ENCODE measurements around the gene LAMB4.
A peak's percentile ranks its signal among the peaks of the same experiment; 100 is the strongest.

LAMB4 gene

DNA sequence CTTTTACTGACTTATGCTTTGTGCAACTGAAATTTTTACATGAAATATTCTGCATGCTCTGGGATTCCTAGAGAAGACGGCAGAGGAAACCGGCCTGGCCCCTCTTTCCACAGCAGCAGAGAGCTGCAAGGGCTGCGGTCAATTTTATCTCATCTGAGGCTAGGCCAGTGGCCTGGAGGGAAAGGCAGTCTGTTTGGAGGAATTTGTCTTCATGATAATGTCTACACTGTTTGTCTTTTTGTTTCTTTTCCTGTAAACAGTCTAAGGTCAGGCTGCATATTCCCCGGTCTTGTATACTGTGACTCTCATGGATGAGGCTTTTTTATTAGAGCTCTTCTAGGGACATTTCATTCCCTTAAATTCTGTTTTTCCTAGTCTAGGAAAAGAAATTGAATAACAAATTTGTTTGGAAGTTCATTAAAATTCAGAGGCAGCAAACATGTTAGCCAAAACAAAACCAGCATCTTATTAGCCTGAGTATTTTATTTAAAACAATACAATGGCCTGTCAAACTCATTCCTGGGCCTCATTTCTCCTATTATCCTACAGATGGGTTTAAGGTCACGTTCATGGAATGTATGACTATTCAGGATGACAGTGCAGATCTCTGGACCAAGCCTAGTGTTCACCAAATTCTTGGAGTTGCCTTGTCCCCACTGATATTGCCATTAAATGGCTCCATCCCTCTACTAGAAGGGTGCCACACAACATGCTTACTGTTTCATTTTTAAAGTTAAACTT is 26.4 kb downstream of the LAMB4 start:
- no peaks in the 10 kb centered on the region for H3K36me3 Mint-ChIP-seq (ENCODE audit: low read depth)
- no peak overlapping the region for H3K4me3 Mint-ChIP-seq
- H3K27me3 Mint-ChIP-seq, result peaks cover 13% of the 10 kb centered on the region
- H3K4me1 Mint-ChIP-seq (ENCODE audit: low read depth), result no peaks in the 10 kb centered on the region
- no peaks in the 10 kb centered on the region for H3K9me3 Mint-ChIP-seq
- H3K27ac Mint-ChIP-seq, result no peak overlapping the region

DNA sequence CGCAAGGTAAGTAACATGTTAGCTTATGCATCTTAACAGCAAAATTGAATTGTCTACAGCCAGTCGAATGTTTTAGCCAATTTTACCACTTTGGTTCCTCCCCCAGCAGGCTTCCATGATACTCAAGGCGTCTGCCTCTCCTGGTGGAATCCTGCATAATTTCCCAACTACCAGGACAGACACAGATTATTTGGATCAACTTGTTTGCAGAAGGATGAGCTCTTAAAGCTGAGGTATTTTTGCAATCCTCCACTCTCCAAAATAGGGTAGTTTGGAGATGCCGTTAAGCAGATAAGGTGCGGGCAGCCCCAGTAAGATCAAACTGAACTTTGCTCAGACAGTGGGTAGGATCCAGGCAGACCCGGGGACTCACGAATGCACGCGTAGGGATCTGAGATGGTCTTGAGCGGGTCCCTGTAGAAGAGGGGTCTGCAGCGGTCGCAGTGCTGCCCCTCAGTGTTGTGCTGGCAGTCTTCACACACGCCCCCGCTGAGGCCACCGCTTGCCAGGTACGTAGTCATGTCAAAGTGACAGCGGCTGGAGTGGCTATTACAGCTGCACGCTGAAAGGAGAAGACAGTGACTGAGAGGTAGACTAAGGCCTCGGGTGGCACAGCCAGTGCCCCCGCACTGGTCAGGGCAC is 27.4 kb downstream of the LAMB4 start:
- Mint-ChIP-seq H3K36me3 (ENCODE audit: low read depth) (no peaks in the 10 kb centered on the region), H3K9me3 (no peaks in the 10 kb centered on the region), H3K4me3 (no peak overlapping the region), H3K4me1 (ENCODE audit: low read depth) (no peaks in the 10 kb centered on the region), H3K27me3 (peaks cover 16% of the 10 kb centered on the region), H3K27ac (no peak overlapping the region)

DNA sequence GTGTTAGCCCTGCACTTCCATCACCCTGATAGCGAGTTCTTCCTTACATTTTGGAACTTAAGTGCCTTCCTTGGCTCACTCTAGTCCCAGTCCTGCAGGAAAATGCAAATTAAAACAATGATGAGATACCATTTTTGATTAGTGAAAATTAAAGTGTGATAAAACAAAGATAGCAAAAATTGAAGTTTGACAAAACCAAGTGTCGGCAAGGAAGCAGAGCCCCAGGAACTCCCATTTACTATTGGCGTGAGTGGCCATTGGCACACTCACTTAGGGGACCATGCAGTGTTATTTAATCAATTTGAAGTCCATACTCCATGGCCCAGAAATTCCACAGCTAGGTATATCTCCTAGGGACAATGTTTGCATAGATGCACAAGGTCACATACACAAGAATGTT is 28.4 kb downstream of the LAMB4 start:
- Mint-ChIP-seq H3K27me3 (peaks cover 16% of the 10 kb centered on the region), H3K27ac (no peak overlapping the region), H3K9me3 (no peaks in the 10 kb centered on the region), H3K36me3 (ENCODE audit: low read depth) (no peaks in the 10 kb centered on the region), H3K4me3 (no peak overlapping the region), H3K4me1 (ENCODE audit: low read depth) (no peaks in the 10 kb centered on the region)

DNA sequence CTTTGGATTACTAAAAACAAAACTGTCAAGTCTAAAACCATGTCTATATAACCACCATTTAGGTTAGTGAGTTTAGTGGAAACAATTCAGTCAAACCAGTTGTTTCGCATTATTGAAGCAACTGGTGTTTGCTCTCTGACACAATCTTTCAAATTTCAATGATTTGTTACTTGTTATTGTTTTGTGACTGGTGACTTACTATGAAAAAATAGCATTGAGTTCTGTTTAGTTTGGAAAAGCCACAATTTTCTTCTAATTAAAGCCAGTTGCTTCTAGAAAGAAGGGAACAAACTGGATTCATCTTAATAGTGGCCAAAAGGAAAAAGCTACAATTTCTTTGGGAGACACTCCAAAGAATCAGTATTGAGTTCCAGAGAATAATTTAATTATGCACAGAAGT is 30.4 kb downstream of the LAMB4 start:
- peaks cover 16% of the 10 kb centered on the region for H3K27me3 Mint-ChIP-seq
- H3K4me1 Mint-ChIP-seq (ENCODE audit: low read depth), result no peaks in the 10 kb centered on the region
- H3K9me3 Mint-ChIP-seq, result no peaks in the 10 kb centered on the region
- no peak overlapping the region for H3K4me3 Mint-ChIP-seq
- H3K27ac Mint-ChIP-seq, result no peak overlapping the region
- no peaks in the 10 kb centered on the region for H3K36me3 Mint-ChIP-seq (ENCODE audit: low read depth)

DNA sequence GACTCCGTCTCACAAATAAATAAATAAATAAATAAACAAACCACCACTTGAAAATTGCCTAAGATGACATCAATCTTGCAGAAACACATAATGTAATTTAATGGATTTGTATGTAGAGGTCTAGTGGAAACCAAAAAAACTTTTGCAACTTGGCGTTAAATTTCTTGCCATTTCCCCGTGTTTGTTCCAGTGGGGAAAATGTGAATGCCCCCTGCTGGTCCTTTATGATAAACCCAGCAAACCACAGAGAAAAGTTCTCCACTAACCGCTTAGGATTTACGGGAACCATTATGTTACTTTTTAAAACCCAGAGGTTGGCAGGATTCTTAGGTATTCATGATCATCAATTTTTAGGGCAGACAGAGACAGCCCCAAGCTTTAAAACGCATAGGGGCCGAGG is 32.5 kb downstream of the LAMB4 start:
- no peaks in the 10 kb centered on the region for H3K4me1 Mint-ChIP-seq (ENCODE audit: low read depth)
- H3K27ac Mint-ChIP-seq, result no peak overlapping the region
- no peak overlapping the region for H3K4me3 Mint-ChIP-seq
- peaks cover 15% of the 10 kb centered on the region for H3K27me3 Mint-ChIP-seq
- H3K9me3 Mint-ChIP-seq, result no peaks in the 10 kb centered on the region
- no peaks in the 10 kb centered on the region for H3K36me3 Mint-ChIP-seq (ENCODE audit: low read depth)

DNA sequence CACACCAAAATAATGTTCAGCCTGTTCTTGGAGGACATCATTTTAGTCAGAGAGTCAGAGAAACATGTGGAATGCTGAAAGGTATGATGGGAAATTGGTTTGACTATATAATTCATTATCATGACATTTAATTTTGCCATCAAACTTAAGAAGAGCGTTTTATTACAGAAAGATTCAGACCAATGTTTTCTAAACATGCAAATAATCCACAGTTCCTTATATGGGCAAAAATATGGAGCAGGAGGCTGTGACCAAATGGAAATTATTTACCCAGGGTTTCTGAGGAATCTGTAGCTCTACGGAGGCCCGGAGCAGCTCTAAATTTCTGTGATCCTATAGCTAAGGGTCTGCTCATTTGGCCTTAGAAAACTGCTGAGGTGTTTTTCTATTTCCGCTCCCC is 33.2 kb downstream of the LAMB4 start:
- Mint-ChIP-seq H3K4me1 (ENCODE audit: low read depth) (no peaks in the 10 kb centered on the region), H3K27me3 (peaks cover 15% of the 10 kb centered on the region), H3K4me3 (no peak overlapping the region), H3K36me3 (ENCODE audit: low read depth) (no peaks in the 10 kb centered on the region), H3K9me3 (no peaks in the 10 kb centered on the region), H3K27ac (no peak overlapping the region)

DNA sequence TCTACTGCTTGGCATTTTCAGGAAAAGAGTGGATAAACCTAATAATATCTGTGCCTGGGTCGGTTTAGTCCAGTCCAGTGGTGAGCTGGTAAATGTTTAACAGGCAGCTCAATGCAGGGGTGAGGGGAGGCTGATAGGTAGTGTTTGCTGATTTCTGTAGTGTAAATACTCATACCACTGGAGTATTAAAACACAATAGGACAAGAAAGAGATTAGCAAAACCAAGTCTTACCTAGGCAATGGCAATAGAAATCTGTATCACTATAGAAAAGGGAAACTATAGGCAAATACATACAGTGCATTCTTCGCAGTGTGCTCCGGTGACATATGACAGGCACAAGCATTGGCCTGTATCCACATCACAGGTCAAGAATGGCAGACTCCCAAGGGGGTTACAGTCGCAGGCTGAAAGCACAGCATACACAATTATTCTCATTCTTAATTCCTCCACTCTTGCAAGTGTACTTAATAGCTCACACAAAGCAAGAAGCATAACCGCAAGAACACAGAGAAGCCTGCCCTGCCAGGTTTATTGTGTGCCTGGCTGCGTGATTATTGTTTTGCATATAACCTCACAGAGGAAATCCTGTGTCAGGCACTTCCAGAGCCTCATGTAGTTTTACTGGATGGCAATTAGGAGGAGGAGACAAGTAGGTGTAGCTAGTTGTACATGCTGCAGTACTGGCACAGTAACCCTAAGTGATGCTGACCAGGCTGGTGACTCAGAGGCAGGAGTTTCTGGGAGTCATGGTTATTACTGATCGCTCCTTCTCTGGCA is 35.0 kb downstream of the LAMB4 start:
- H3K27me3 Mint-ChIP-seq, result peaks cover 21% of the 10 kb centered on the region
- H3K4me3 Mint-ChIP-seq, result no peak overlapping the region
- no peaks in the 10 kb centered on the region for H3K4me1 Mint-ChIP-seq (ENCODE audit: low read depth)
- H3K9me3 Mint-ChIP-seq, result no peaks in the 10 kb centered on the region
- H3K36me3 Mint-ChIP-seq (ENCODE audit: low read depth), result no peaks in the 10 kb centered on the region
- H3K27ac Mint-ChIP-seq, result no peak overlapping the region

DNA sequence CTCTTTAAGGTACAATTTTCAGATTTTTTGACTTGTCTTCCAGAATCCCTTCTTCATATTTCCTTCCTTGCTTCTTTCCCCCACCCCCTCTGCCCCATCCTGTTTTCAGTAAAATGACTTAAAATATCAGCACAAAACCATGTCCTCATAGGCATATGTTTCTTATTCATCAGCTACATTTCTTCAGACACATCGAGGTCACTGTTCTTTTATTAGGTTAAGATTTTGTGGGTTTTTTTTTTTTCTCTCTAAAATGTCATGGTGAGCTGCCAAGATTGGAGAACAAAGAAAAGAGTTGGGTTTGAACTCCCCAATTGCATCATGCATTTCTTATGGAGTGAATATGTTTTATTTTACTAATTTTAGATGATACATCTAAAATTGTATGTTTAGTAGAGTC is 35.8 kb downstream of the LAMB4 start:
- Mint-ChIP-seq H3K4me1 (ENCODE audit: low read depth) (no peaks in the 10 kb centered on the region), H3K4me3 (no peak overlapping the region), H3K36me3 (ENCODE audit: low read depth) (no peaks in the 10 kb centered on the region), H3K27ac (no peak overlapping the region), H3K9me3 (no peaks in the 10 kb centered on the region), H3K27me3 (peaks cover 16% of the 10 kb centered on the region)

DNA sequence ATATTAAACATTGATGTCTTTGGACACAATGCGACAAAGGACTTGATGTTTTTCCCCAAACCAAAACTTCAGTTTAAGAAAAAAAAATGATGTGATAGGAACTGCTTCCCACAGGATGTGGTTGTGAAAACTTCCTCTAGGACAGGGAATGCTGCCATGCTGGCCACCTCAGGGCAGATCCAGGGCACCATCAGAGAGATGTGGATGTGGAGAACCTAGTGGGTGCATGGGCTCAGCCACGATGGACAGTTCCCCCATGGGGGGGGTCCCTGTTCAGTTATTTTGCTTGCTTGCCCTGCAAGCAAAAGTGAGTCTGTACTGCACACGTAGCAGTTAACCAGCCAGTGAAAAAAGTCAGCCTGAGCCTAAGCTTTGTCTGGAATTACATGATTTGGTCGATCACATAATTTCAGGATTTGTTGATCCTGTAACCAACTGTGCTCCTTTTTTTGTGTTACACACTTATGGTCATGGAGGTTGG is 36.3 kb downstream of the LAMB4 start:
- Mint-ChIP-seq H3K27ac (no peak overlapping the region), H3K9me3 (no peaks in the 10 kb centered on the region), H3K27me3 (peaks cover 15% of the 10 kb centered on the region), H3K36me3 (ENCODE audit: low read depth) (no peaks in the 10 kb centered on the region), H3K4me1 (ENCODE audit: low read depth) (no peaks in the 10 kb centered on the region), H3K4me3 (no peak overlapping the region)

DNA sequence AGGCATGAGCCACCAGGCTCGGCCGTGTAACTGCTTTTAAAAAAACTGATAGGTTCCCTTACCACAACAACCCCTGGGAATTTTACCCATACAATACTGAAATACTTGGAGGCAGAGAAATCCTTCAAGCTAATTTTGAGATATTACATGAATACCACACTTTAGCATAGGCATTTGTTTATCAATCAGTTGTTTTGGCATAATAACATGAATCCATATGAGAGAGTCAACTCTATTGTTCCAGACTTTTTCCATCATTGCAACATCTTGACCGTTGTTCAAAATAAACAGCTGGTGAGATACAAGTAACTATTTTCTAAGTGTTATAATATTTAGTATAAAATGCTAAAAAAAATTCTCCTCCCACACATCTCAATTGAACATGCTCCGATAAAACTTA is 36.8 kb downstream of the LAMB4 start:
- H3K36me3 Mint-ChIP-seq (ENCODE audit: low read depth), result no peaks in the 10 kb centered on the region
- peaks cover 10% of the 10 kb centered on the region for H3K27me3 Mint-ChIP-seq
- H3K4me1 Mint-ChIP-seq (ENCODE audit: low read depth), result no peaks in the 10 kb centered on the region
- H3K9me3 Mint-ChIP-seq, result no peaks in the 10 kb centered on the region
- H3K27ac Mint-ChIP-seq, result no peak overlapping the region
- H3K4me3 Mint-ChIP-seq, result no peak overlapping the region

DNA sequence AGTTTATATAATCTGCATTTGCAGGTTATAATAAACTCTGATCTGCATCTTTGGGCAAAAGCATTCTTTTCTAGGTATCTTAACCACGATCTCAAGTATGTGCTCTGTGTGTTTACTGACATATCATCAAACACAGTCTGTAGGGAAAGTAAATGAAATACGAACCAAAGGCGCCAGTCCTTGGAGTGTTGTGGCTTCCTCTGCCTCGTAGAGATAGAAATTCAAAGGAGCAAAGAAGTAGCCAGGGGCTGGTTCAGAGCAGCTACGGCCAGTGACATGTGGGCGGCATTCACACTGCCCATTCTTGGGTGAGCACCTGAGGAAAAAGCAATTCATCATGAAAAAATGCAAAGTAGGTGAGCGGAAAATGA is 38.7 kb downstream of the LAMB4 start:
- Mint-ChIP-seq H3K36me3 (ENCODE audit: low read depth) (no peaks in the 10 kb centered on the region), H3K27ac (no peak overlapping the region), H3K27me3 (peaks cover 10% of the 10 kb centered on the region), H3K4me1 (ENCODE audit: low read depth) (no peaks in the 10 kb centered on the region), H3K9me3 (no peaks in the 10 kb centered on the region), H3K4me3 (no peak overlapping the region)

DNA sequence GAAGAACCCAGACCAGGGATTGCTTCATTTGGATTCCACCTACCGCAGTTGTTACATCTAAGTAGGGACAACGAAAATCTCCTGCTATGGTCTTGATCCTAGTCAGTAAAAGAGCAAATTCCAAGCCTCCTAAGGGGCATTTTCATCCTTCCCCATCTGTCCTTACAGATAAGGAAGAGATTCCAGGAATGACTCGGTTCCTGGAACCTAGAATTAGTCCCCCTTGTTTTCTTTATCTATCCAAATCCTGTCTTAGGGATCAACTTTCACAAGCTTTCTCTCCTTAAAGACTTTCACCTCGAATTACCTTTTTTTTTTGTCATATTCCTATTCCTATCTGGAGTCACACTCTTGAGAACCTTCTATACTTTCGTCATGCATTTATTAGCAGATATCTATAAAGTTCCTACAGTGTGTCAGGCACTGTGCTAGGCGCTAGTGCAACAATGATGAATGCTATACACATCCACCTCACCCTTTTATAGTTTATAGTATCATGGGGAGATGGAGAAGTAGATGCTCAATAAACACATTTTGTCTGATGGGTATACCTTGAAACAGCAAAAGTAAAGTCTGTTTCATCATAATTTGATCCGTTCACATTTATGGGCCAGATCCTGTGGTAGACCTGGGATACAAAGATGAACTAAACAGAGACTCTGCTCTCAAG is 39.2 kb downstream of the LAMB4 start:
- H3K27ac Mint-ChIP-seq, result peak overlapping the region; percentile 33
- H3K4me1 Mint-ChIP-seq (ENCODE audit: low read depth), result no peaks in the 10 kb centered on the region
- H3K27me3 Mint-ChIP-seq, result peaks cover 10% of the 10 kb centered on the region
- H3K36me3 Mint-ChIP-seq (ENCODE audit: low read depth), result no peaks in the 10 kb centered on the region
- H3K9me3 Mint-ChIP-seq, result no peaks in the 10 kb centered on the region
- no peak overlapping the region for H3K4me3 Mint-ChIP-seq

DNA sequence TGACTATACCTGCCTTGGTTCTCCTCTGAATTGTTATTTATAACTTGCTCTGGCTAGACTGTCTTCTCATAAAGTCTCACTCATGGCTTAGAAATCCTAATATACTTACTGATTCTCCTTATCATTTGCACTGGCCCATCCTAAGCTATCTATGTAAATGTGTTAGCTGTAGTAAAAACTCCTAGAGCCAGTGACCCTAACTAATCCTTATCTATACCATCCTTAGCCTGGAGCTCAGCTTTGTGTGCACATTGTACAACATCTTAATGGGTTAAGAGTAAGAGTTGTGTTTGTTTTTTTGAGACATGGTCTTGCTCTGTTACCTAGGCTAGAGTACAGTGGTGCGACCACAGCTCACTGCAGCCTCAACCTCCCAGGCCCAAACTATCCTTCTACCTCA is 40.8 kb downstream of the LAMB4 start:
- H3K4me3 Mint-ChIP-seq, result no peak overlapping the region
- H3K9me3 Mint-ChIP-seq, result no peaks in the 10 kb centered on the region
- H3K4me1 Mint-ChIP-seq (ENCODE audit: low read depth), result no peaks in the 10 kb centered on the region
- no peak overlapping the region for H3K27ac Mint-ChIP-seq
- peaks cover 10% of the 10 kb centered on the region for H3K27me3 Mint-ChIP-seq
- H3K36me3 Mint-ChIP-seq (ENCODE audit: low read depth), result no peaks in the 10 kb centered on the region

DNA sequence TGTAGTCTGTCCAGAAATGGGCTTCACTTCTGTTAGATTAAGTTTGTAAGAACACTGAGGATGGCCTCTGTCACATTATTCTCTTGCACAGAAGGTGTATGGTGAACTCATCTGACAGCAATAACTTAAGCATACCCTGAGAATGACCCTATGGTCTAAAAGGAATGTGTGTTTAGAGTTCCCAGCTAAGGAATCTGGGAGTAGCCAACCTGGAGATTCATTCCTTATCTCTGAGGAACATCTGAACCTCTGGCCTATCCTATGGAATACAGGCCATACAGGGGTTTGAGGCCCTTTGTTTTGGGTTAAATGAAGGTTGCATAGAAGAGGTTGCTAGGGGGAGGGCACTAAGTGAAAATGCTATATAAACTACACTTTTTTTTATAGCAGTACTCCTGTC is 41.4 kb downstream of the LAMB4 start:
- Mint-ChIP-seq H3K27me3 (peaks cover 10% of the 10 kb centered on the region), H3K4me1 (ENCODE audit: low read depth) (no peaks in the 10 kb centered on the region), H3K27ac (no peak overlapping the region), H3K36me3 (ENCODE audit: low read depth) (no peaks in the 10 kb centered on the region), H3K4me3 (no peak overlapping the region), H3K9me3 (peaks cover 3% of the 10 kb centered on the region)

DNA sequence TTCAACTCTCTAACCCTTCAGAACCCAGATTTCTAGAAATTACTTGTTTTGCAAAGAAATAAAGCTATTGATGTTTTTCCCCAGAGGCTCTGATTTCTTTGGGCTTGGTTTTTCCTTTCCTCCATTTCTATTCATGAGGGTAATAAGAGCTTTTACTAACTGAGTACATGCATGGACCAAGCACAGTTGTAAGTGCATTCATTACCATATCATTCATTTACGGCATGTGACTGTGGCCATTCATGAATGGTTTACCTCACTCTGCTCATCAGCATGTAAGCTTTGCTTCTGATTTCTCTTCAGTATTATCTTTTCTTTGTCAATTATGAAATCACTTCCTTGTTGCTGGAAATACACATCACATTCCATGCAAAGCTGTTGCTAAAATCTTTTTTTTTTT is 42.4 kb downstream of the LAMB4 start:
- H3K36me3 Mint-ChIP-seq (ENCODE audit: low read depth), result no peaks in the 10 kb centered on the region
- H3K27ac Mint-ChIP-seq, result no peak overlapping the region
- H3K9me3 Mint-ChIP-seq, result peaks cover 3% of the 10 kb centered on the region
- peaks cover 10% of the 10 kb centered on the region for H3K27me3 Mint-ChIP-seq
- no peak overlapping the region for H3K4me3 Mint-ChIP-seq
- no peaks in the 10 kb centered on the region for H3K4me1 Mint-ChIP-seq (ENCODE audit: low read depth)

Measured in stimulated activated naive CD8-positive, alpha-beta T cell treated with anti-CD3 and anti-CD28 coated beads, Interleukin-15, Interleukin-2, amounts not matched to agents 100 ng/mL and 50 ng/mL, for 24 hours (primary cell).